Esophagus squamous epithelium (tissue), 4 donors: ENCODE data around the gene CFAP119.

Source experiments
- POLR2A ChIP-seq, 4 donors: fragments of 450-650 bp; IDR thresholded peaks; one replicate each; pipeline ENCODE4 v1.6.1; 2017; ENCODE audit warnings: antibody characterized with exemption in 4 of 4, mild to moderate bottlenecking in 4 of 4, moderate library complexity in 3 of 4
- TF ChIP-seq, protein P1 (sequence below), 6 experiments: fragments of 450-650 bp in 4 of 6; fragments of 200-600 bp in 2 of 6; sonication (generic) in 2 of 6; IDR thresholded peaks; one replicate each; pipeline ENCODE4 v1.5.1; 2016 to 2019; ENCODE audit warnings: antibody characterized with exemption in 6 of 6, mild to moderate bottlenecking in 4 of 6, moderate library complexity in 4 of 6

DNA sequence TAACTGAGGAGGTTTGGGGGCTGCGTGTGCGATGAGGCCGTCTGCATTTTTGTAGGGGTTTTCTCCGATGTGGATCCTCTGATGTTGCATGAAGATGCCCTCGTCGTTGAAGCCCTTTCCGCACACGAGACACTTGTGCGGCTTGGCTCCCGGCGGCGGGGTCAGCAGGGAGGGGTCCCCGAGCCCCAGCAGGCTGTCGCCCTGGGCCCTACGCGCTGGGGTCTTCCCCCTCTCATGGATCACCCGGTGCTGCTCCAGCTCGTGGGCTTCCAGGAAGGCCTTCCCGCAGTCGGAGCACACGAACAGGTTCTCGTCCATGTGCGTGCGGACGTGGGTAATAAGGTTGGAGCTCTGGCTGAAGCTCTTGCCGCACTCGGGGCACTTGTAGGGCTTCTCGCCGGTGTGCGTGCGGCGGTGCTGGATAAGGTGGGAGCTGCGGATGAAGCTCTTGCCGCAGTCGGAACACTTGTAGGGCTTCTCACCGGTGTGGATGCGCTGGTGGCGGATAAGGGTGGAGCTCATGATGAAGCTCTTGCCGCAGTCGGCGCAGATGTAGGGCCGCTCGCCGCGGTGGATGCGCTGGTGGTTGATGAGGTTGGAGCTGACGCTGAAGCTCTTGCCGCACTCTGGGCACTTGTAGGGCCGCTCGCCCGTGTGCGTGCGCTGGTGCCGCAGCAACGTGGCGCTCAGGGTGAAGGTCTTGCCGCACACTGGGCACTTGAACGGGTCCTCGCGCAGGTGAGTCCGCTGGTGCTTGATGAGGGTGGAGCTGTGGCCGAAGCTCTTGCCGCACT is 20.8 kb upstream of the CFAP119 start:
- TF ChIP-seq POLR2A (IDR thresholded peaks at IDR 0.05): no peak
- TF ChIP-seq, protein P1, sequence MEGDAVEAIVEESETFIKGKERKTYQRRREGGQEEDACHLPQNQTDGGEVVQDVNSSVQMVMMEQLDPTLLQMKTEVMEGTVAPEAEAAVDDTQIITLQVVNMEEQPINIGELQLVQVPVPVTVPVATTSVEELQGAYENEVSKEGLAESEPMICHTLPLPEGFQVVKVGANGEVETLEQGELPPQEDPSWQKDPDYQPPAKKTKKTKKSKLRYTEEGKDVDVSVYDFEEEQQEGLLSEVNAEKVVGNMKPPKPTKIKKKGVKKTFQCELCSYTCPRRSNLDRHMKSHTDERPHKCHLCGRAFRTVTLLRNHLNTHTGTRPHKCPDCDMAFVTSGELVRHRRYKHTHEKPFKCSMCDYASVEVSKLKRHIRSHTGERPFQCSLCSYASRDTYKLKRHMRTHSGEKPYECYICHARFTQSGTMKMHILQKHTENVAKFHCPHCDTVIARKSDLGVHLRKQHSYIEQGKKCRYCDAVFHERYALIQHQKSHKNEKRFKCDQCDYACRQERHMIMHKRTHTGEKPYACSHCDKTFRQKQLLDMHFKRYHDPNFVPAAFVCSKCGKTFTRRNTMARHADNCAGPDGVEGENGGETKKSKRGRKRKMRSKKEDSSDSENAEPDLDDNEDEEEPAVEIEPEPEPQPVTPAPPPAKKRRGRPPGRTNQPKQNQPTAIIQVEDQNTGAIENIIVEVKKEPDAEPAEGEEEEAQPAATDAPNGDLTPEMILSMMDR (IDR thresholded peaks at IDR 0.05): no peak
